Stomach (tissue), 9 donors: ENCODE results near the gene TTC7B. TPM values are rescaled to one million over a fixed set of nuclear protein-coding genes. Genes with fewer than 3 reads are reported as not detected.
A peak's percentile ranks its signal among the peaks of the same experiment; 100 is the strongest.

ENCODE experiments used
- DNase-seq, 2 donors: peaks; one replicate each; pipeline versions ENCODE4 v3.0.0 to v3.0.0-alpha.2; 2013 to 2019
- H3K27ac ChIP-seq, 5 donors: fragments of 200-600 bp in 4 of 5; sonication (generic) in 4 of 5; one replicate each; pipeline ENCODE4 v1.5.1; 2013 to 2019; ENCODE audit warnings: mild to moderate bottlenecking in 1 of 5, moderate library complexity in 1 of 5
- H3K27me3 ChIP-seq, 3 donors: fragments of 200-600 bp; sonication (generic); one replicate each; pipeline ENCODE4 v1.5.1; 2017 to 2019; ENCODE audit warnings: mixed run types in 1 of 3
- H3K36me3 ChIP-seq, 4 donors: fragments of 200-600 bp; sonication (generic); 1 replicate in 3 of 4; 2 replicates in 1 of 4; pipeline ENCODE4 v1.5.1; 2016 to 2019
- H3K4me1 ChIP-seq, 4 donors: fragments of 200-600 bp; sonication (generic); one replicate each; pipeline ENCODE4 v1.5.1; 2016 to 2019
- H3K4me3 ChIP-seq, 4 donors: fragments of 200-600 bp; sonication (generic) in 3 of 4; one replicate each; pipeline ENCODE4 v1.5.1; 2016 to 2019; ENCODE audit warnings: mild to moderate bottlenecking in 1 of 4
- H3K9me3 ChIP-seq, 4 donors: fragments of 200-600 bp; sonication (generic); one replicate each; pipeline ENCODE4 v1.5.1; 2016 to 2019
- CTCF ChIP-seq, 7 experiments: fragments of 450-650 bp in 4 of 7; fragments of 200-600 bp in 3 of 7; sonication (generic) in 3 of 7; IDR thresholded peaks; one replicate each; pipeline ENCODE4 v1.5.1; 2016 to 2019; ENCODE audit warnings: antibody characterized with exemption in 7 of 7, control low read depth in 2 of 7, mild to moderate bottlenecking in 1 of 7
- EP300 ChIP-seq: sonication (generic); formaldehyde crosslinking; IDR thresholded peaks from one replicate; pipeline ENCODE4 v1.6.1; 2017; ENCODE audit warnings: antibody characterized with exemption
- POLR2A ChIP-seq, 4 donors: fragments of 450-650 bp; IDR thresholded peaks; one replicate each; pipeline ENCODE4 v1.6.1; 2016; ENCODE audit warnings: antibody characterized with exemption in 4 of 4, control low read depth in 2 of 4, mild to moderate bottlenecking in 1 of 4, moderate library complexity in 1 of 4
- POLR2AphosphoS5 ChIP-seq, 3 donors: sonication (generic); formaldehyde crosslinking; IDR thresholded peaks; one replicate each; pipeline ENCODE4 v1.6.1; 2016; ENCODE audit warnings: antibody characterized with exemption in 3 of 3
- WGBS, 5 donors: extraction: QIAGEN DNeasy Blood & Tissue Kit in 3 of 5; methylation state at CpG; one replicate each; pipeline versions ENCODE4 v1.1.5 to v1.1.7; 2013 to 2018; 5-methylcytosine and 5-hydroxymethylcytosine counted together
- intact Hi-C: fragments of 100-400 bp; cut with DNase I; formaldehyde crosslinking; loops from one replicate; pipeline ENCODE4 v1.15.1; 2023; ENCODE audit warnings: low total_unique reads
- polyA plus RNA-seq, 3 donors: library from polyadenylated mRNA; stranded (reverse); fragments of 200-250 nt; gene quantifications; one replicate each; pipeline ENCODE4 v1.2.3, GENCODE V29; 2013
- total RNA-seq, 5 donors: library from RNA; depleted of rRNA; stranded (reverse); fragments of >200 nt; gene quantifications; one replicate each; pipeline versions ENCODE4 v1.1.0 to v1.2.3, GENCODE V29; 2014 to 2016
- donor health status: healthy with polysubstance abuse.
- donor health status: Bipolar disorder and iron deficiency.
- donor health status: healthy.

The TTC7B gene
- total and polyA plus RNA-seq, 8 donors: 6.8 to 110 (median 17.7) TPM

DNA sequence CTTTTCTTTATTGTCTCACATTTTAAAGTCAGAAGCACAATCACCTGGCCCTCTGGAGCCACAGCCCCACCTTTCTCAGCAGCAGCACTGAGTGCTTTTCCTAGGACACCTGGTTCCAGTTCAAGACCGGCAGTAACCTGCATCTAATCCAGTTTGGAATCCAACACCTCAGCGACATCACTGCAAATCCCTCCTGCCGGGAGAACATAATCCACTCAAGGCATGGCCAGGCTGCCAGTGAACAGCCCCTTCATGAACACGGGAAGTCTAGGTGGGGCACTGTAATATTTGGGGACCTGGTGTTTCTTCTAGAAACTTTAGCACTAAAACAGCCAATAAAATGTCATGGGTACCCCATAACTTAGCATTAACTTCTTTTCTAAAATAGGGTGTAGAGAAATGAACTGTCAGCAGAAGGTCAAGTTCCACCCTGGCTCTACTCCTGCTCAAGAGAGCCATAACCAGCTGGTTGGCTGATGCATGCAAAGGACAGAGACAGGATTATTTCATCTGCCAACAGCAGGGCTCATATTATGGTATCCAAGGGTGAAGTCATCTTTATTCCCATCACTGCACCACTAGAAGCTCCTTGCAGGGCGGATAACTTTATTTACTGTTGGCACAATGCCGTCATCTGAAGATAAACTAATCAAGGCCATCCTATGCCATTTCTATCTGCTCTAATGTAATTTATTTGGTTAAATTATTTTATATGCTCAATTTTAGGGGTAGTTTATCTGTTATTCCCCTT lies 76.7 kb downstream of the TTC7B start:
- H3K4me1 ChIP-seq: peaks cover 0 to 30% (median 12%) of the 10 kb centered on the region in 4 donors
- no peak for DNase-seq
- no peak overlapping the region for H3K4me3 ChIP-seq
- peaks cover 0 to 8% (median 0%) of the 10 kb centered on the region in 4 donors for H3K36me3 ChIP-seq
- TF ChIP-seq EP300 (no peak), POLR2A (IDR thresholded peaks at IDR 0.05) (no peak), POLR2AphosphoS5 (IDR thresholded peaks at IDR 0.05) (no peak), CTCF (IDR thresholded peaks at IDR 0.05) (no peak)
- H3K27ac ChIP-seq: peak overlapping the region in 1 of 5 donors; percentile 39
- intact Hi-C loops: no loop called here
- H3K27me3 ChIP-seq: no peaks in the 10 kb centered on the region
- WGBS, 5 donors: 66 to 79% (median 72%) methylated on average over 6 of the region's 6 CpGs
- H3K9me3 ChIP-seq: no peaks in the 10 kb centered on the region

DNA sequence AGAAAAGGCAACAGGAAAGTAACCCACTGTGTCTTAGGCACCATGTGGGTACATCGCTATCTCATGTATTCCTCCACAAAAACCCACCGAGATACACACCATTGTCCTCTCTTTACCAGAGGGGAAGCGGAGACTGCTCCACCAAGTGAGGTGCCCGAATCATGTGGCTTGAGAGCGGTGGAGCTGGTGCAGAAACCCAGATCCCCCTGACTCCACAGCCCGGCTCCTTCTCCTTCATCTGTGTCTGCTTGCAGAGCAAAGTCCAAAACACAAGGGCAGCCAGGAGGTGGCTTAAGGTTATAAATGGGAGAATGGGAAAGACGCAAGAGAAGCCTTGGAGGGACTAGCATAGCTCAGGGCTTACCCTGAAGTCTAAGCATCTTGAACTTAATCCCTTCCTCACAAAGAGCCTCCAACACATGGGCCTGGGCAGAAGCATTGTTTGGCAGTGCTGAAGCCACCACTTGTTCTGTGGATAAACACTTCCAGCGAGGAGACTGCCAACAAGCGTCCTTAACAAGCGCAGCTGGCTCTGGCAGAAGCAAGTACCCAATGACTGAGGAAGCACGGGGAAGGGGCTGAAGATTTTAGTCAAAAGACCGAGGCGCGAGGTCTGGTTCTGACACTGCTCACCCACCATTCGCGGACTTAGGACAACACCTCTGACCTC lies 83.0 kb downstream of the TTC7B start:
- Histone ChIP-seq H3K27me3 (no peaks in the 10 kb centered on the region), H3K9me3 (no peaks in the 10 kb centered on the region), H3K36me3 (peaks cover 0 to 9% (median 0%) of the 10 kb centered on the region in 4 donors), H3K4me1 (peaks cover 0 to 12% (median 0%) of the 10 kb centered on the region in 4 donors), H3K27ac (peak overlapping the region in 1 of 5 donors; percentile 63), H3K4me3 (no peak overlapping the region)
- intact Hi-C loops: no loop called here
- DNase-seq: no peak
- TF ChIP-seq POLR2AphosphoS5 (IDR thresholded peaks at IDR 0.05): no peak
- TF ChIP-seq EP300: no peak
- no peak for TF ChIP-seq POLR2A (IDR thresholded peaks at IDR 0.05)
- TF ChIP-seq CTCF (IDR thresholded peaks at IDR 0.05): no peak
- WGBS, 5 donors: 74 to 92% (median 85%) methylated on average over 15 to 16 of the region's 16 CpGs

DNA sequence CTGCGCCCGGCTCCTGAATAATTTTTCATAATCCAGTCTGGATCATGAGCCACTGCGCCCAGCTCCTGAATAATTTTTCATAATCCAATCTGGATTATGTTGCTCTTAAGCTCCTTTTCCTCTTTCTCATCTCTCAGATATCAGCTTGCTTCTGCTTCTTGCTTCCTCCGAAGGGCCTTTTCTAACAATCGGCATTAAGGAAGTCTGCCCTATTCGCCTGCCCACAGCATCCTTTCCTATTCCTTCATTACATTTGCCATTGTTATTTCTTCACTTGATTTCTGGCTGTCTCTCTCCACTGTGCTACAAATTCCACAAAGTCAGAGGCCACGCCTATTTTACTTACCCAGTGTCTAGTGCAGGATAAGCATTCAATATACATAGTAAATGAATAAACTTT lies 83.5 kb downstream of the TTC7B start:
- H3K27me3 ChIP-seq: no peaks in the 10 kb centered on the region
- H3K27ac ChIP-seq: peak overlapping the region in 1 of 5 donors; percentile 63
- H3K36me3 ChIP-seq: peaks cover 0 to 9% (median 0%) of the 10 kb centered on the region in 4 donors
- peaks cover 0 to 12% (median 0%) of the 10 kb centered on the region in 4 donors for H3K4me1 ChIP-seq
- WGBS, 5 donors: 75 to 89% (median 87%) methylated on average over 7 of the region's 7 CpGs
- DNase-seq: no peak
- intact Hi-C loops: no loop called here
- no peak overlapping the region for H3K4me3 ChIP-seq
- TF ChIP-seq POLR2A (IDR thresholded peaks at IDR 0.05) (no peak), CTCF (IDR thresholded peaks at IDR 0.05) (no peak), EP300 (no peak), POLR2AphosphoS5 (IDR thresholded peaks at IDR 0.05) (no peak)
- H3K9me3 ChIP-seq: no peaks in the 10 kb centered on the region

GRCh38 chr14:90732139-90732538 lies 84.1 kb downstream of the TTC7B start:
- Histone ChIP-seq H3K4me1 (peaks cover 0 to 12% (median 0%) of the 10 kb centered on the region in 4 donors), H3K36me3 (peaks cover 0 to 9% (median 0%) of the 10 kb centered on the region in 4 donors), H3K27ac (peak overlapping the region in 1 of 5 donors; percentile 63), H3K4me3 (no peak overlapping the region), H3K27me3 (no peaks in the 10 kb centered on the region), H3K9me3 (no peaks in the 10 kb centered on the region)
- 83 to 90% (median 86%) methylated on average over 4 of the region's 4 CpGs for WGBS, 5 donors
- intact Hi-C loops: no loop called here
- DNase-seq: no peak
- no peak for TF ChIP-seq EP300
- no peak for TF ChIP-seq CTCF (IDR thresholded peaks at IDR 0.05)
- no peak for TF ChIP-seq POLR2AphosphoS5 (IDR thresholded peaks at IDR 0.05)
- TF ChIP-seq POLR2A (IDR thresholded peaks at IDR 0.05): no peak
